ENCODE data around the gene RADX.
A peak's percentile ranks its signal among the peaks of the same experiment; 100 is the strongest.
"Not testable (repeated sequence)": the region's sequence is repeated elsewhere in the genome, so short reads cannot be mapped to it uniquely, and the experiment has no call there.

Gene RADX

GRCh38 chrX:106611679-106612392, at the start of gene RADX:
Gene RADX (plus strand): TSS chrX:106611978. CDS start chrX:106612081, 103 bp downstream.
- peak; percentile 67 to 70 for DNase-seq

GRCh38 chrX:106564986-106565385, 46.8 kb upstream of the RADX start:
- no peak for DNase-seq

- no peak for DNase-seq
These were observed 45.4 kb upstream of the RADX start for GRCh38 chrX:106566362-106566761.

- DNase-seq: no peak
These were observed 29.9 kb upstream of the RADX start for GRCh38 chrX:106581856-106582255.

GRCh38 chrX:106585478-106585877, 26.3 kb upstream of the RADX start:
- DNase-seq: no peak

GRCh38 chrX:106588801-106589200, 23.0 kb upstream of the RADX start:
- DNase-seq: no peak

- DNase-seq: no peak
These were observed 12.4 kb upstream of the RADX start for GRCh38 chrX:106599411-106599810.

GRCh38 chrX:106606571-106606970, 5.2 kb upstream of the RADX start:
- DNase-seq: no peak

GRCh38 chrX:106608016-106608415, 3.8 kb upstream of the RADX start:
- no peak for DNase-seq

GRCh38 chrX:106611317-106611678, 480 bp upstream of the RADX start:
- no peak for DNase-seq

GRCh38 chrX:106612393-106612763, 600 bp downstream of the RADX start:
- no peak for DNase-seq

GRCh38 chrX:106613277-106613676, 1.5 kb downstream of the RADX start:
- no peak for DNase-seq

GRCh38 chrX:106615041-106615440, 3.3 kb downstream of the RADX start:
- DNase-seq: no peak

- no peak for DNase-seq
These were observed 8.0 kb downstream of the RADX start for GRCh38 chrX:106619797-106620196.

- DNase-seq: no peak
These were observed 10.1 kb downstream of the RADX start for GRCh38 chrX:106621836-106622235.

- no peak for DNase-seq
These were observed 15.0 kb downstream of the RADX start for GRCh38 chrX:106626789-106627188.

- DNase-seq: no peak
These were observed 19.8 kb downstream of the RADX start for GRCh38 chrX:106631615-106632014.

GRCh38 chrX:106649523-106650428, 38.0 kb downstream of the RADX start:
- DNase-seq: no peak

- DNase-seq: not testable (repeated sequence)
These were observed 41.8 kb downstream of the RADX start for GRCh38 chrX:106653625-106654024.

GRCh38 chrX:106670631-106671030, 58.9 kb downstream of the RADX start:
- no peak for DNase-seq

- no peak for DNase-seq
These were observed 60.7 kb downstream of the RADX start for GRCh38 chrX:106672527-106672926.

- no peak for DNase-seq
These were observed 68.9 kb downstream of the RADX start for GRCh38 chrX:106680716-106681115.

- DNase-seq: no peak
These were observed 72.4 kb downstream of the RADX start for GRCh38 chrX:106684207-106684606.

GRCh38 chrX:106692425-106693065, 80.8 kb downstream of the RADX start:
- no peak for DNase-seq
